Subcutaneous adipose tissue (tissue), 4 donors: Measurements from ENCODE around the gene KCNK18. TPM values are rescaled to one million over a fixed set of nuclear protein-coding genes. Genes with fewer than 3 reads are reported as not detected.

Source experiments
- total RNA-seq, 4 donors: library from RNA; depleted of rRNA; stranded (reverse); fragments of >200 nt; gene quantifications; one replicate each; pipeline ENCODE4 v1.1.0, GENCODE V29; 2016
- TF ChIP-seq, protein P1 (sequence below): fragments of 450-650 bp; IDR thresholded peaks from one replicate; pipeline ENCODE4 v1.5.1; 2016; ENCODE audit warnings: low read depth, mild to moderate bottlenecking, control low read depth, antibody characterized with exemption, moderate library complexity

The KCNK18 gene
- total RNA-seq, 4 donors from 2014 or later = not detected

DNA sequence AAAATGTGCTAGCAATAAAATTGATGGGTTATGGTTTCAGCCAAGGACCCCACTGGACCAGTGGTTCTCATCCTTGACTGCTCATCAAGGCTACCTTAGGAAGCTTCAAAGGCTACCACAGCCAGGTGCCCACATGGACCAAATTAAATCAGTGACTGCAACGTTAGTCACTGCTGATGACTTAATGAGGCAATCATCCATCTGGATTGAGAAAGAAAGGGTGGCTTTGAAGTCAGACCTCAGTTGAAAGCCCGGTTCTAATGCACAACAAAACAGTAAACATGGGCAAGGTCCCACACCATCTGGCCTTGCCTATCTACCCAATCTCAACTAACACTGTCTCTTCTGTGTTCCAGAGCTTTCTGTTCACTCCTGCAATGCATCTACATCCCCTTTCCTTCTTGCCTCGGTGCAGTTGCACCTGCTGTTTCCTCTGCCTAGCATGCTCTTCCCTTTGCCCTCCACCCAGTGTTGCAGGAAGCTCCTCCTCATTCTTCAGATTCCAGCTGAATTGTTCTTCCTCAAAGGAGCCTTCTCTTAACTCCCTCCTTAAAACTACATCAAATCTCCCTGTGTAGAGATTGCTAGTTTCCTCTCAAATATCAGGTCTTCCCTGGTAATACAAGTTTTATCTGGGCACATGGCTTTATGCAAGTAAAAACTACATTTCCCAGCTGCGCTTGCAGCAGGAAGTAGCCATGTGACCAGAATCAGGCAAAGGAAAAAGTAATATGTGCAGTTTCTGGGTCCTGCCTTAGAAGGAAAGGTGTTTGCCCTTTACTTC is 10.3 kb upstream of the KCNK18 start:
- TF ChIP-seq, protein P1, sequence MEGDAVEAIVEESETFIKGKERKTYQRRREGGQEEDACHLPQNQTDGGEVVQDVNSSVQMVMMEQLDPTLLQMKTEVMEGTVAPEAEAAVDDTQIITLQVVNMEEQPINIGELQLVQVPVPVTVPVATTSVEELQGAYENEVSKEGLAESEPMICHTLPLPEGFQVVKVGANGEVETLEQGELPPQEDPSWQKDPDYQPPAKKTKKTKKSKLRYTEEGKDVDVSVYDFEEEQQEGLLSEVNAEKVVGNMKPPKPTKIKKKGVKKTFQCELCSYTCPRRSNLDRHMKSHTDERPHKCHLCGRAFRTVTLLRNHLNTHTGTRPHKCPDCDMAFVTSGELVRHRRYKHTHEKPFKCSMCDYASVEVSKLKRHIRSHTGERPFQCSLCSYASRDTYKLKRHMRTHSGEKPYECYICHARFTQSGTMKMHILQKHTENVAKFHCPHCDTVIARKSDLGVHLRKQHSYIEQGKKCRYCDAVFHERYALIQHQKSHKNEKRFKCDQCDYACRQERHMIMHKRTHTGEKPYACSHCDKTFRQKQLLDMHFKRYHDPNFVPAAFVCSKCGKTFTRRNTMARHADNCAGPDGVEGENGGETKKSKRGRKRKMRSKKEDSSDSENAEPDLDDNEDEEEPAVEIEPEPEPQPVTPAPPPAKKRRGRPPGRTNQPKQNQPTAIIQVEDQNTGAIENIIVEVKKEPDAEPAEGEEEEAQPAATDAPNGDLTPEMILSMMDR = no peak

DNA sequence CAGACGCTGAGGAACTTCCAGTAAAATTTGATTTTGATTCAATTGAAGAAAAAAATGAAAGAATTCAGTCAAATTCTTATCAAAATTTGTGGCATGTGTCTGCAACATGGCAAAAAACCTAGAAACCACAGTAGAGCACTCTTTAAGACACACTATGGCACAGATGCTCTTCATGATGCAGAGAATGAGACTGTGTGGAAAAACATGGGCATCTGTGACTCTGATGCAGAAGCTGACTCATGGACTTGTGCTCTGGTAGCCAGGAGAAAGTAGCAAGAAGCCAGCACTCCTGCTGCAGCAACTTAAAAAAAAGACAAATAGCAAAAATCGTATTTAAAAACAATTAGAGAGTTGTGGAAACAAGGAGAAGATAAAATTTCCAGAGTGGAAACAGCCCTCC is 8.9 kb upstream of the KCNK18 start:
- TF ChIP-seq, protein P1 = no peak

DNA sequence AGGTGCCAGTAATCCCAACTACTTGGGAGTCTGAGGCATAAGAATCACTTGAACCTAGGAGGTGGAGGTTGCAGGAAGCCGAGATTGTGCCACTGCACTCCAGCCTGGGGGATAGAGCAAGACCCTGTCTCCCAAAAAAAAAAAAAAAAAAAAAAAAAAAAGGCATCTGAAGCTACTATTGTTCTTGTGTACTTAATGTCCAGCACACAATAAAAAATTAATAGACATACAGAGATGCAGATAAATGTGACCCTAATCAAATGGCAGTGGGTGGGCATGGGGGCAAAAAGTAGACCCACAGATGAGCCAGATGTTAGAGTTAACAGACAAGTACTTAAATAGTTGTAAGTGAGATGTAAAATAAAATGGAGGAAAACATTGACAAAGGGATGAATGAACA is 7.7 kb upstream of the KCNK18 start:
- TF ChIP-seq, protein P1 = no peak

DNA sequence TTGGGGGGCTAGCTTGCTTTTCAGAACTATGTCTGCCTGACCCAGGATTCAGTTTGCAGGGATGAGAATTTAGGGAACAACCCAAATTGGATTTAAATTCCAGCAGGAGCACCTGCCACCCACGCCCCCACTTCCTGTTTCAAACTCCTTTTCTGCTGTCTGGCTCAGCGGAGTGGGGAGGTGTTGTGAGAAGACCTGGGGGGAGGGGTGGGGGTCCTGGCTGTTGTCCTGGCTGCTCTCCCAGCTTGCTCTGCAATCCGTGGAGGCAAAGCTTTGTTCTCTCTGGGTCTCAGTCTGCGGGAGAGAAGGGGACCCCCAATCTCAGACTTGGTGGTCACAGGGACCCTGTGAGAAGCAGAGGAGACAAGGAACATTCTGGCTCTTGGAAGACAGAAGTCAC is 799 bp downstream of the KCNK18 start:
- TF ChIP-seq, protein P1 = no peak

DNA sequence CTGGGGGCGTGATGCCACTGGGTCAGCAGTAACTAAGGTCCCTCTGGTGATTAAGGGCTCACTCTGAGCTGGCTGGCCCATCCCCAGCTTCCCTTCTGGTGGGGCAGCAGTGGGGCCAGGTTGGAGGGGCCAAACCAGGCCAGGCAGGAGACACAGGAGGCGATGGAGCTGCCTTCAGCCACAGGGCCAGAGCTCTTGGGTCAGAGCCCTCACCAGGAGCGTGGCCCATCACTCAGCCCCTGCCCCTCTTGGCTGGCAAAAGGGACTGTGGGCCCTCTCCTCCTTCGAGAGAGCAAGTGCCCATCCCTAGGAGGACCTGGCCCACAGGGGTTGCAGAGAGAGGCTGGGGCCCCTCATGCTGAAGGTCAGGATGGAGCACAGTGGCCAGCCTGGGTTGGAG is 4.5 kb downstream of the KCNK18 start:
- TF ChIP-seq, protein P1 = no peak

DNA sequence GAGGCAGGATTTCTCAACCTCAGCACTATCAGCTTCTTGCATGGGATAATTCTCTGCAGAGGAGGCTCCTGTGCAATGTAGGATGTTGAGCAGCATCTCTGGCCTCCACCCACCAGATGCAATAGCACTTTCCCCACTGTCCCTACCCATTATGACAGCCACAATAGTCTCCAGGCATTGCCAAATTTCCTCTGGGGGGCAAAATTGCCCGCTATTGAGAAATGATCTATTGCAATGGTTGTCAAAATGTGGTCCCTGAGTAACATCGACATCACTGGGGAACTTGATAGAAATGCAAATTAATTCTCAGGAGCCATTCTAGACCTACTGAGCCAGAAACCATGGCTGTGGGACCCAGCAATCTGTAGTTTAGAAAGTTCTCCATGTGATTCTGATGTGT is 7.0 kb downstream of the KCNK18 start:
- TF ChIP-seq, protein P1 = no peak

DNA sequence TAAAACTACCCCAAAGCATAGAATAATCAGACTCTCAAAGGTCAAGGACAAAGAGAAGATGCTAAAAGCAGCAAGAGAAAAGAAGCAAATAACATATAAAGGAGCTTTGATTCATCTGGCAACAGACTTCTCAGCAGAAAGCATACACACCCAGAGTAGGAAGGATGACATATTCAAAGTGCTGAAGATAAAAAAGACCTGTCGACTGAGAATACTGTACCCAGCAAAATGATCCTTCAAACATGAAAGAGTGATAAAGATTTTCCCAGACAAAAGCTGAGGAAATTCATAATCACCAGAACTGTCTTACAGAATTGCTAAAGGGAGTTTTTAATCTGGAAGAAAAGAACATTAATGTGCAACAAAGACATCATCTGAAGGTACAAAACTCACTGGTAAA is 14.9 kb downstream of the KCNK18 start:
- TF ChIP-seq, protein P1 = no peak
